Fibroblast of lung (primary cell): ENCODE data around the gene RIMS4. TPM values are rescaled to one million over a fixed set of nuclear protein-coding genes. Genes with fewer than 3 reads are reported as not detected.

Experiments
- DNase-seq, 2 donors: peaks; one replicate each; pipeline versions ENCODE4 v3.0.0 to v3.0.0-alpha.2; 2010; ENCODE audit warnings: low read depth in 2 of 2
- H2AFZ ChIP-seq: 2 replicates; pipeline ENCODE4 v1.5.1; 2012; ENCODE audit warnings: low read length, control low read depth, inconsistent platforms
- H3K27ac ChIP-seq: 2 replicates; pipeline ENCODE4 v1.5.1; 2011; ENCODE audit warnings: low read length, control low read depth; ENCODE audit not compliant: insufficient read depth
- H3K27me3 ChIP-seq: 2 replicates; pipeline ENCODE4 v1.5.1; 2011; ENCODE audit warnings: mild to moderate bottlenecking, low read length; ENCODE audit not compliant: control insufficient read depth, insufficient read depth
- H3K36me3 ChIP-seq: 2 replicates; pipeline ENCODE4 v1.5.1; 2011; ENCODE audit warnings: low read length; ENCODE audit not compliant: control insufficient read depth, insufficient read depth
- H3K4me1 ChIP-seq: 2 replicates; pipeline ENCODE4 v1.5.1; 2011; ENCODE audit warnings: low read length; ENCODE audit not compliant: control insufficient read depth, insufficient read depth; ENCODE audit errors: extremely low read depth
- H3K4me2 ChIP-seq: 2 replicates; pipeline ENCODE4 v1.5.1; 2011; ENCODE audit warnings: low read length, control low read depth; ENCODE audit not compliant: insufficient read depth; ENCODE audit errors: extremely low read depth
- H3K4me3 ChIP-seq, 4 experiments: fragments of 200-600 bp in 1 of 4; sonication (generic) in 1 of 4; replicated peaks in 1 of 4; 2 replicates each; pipeline ENCODE4 v1.5.1; 2011 to 2016; ENCODE audit warnings: low read length in 4 of 4, low read depth in 3 of 4, mild to moderate bottlenecking in 3 of 4, control low read depth in 2 of 4, inconsistent platforms in 1 of 4, mixed read lengths in 1 of 4; ENCODE audit not compliant: insufficient read depth in 1 of 4; ENCODE audit errors: control extremely low read depth in 1 of 4
- H3K79me2 ChIP-seq: 2 replicates; pipeline ENCODE4 v1.5.1; 2012; ENCODE audit warnings: mild to moderate bottlenecking, low read length, inconsistent platforms; ENCODE audit not compliant: control insufficient read depth, insufficient read depth
- H3K9ac ChIP-seq: 2 replicates; pipeline ENCODE4 v1.5.1; 2011; ENCODE audit warnings: mild to moderate bottlenecking, low read length, control low read depth; ENCODE audit not compliant: insufficient read depth
- H3K9me3 ChIP-seq: 2 replicates; pipeline ENCODE4 v1.5.1; 2012; ENCODE audit warnings: low read depth, low read length; ENCODE audit not compliant: control insufficient read depth, insufficient read depth
- H4K20me1 ChIP-seq: 2 replicates; pipeline ENCODE4 v1.5.1; 2011; ENCODE audit warnings: low read length; ENCODE audit not compliant: control insufficient read depth, insufficient read depth; ENCODE audit errors: extremely low read depth
- EZH2 ChIP-seq: IDR thresholded peaks from 2 replicates; pipeline ENCODE4 v1.5.1; 2012; ENCODE audit warnings: low read length, control low read depth, mild to moderate bottlenecking; ENCODE audit errors: missing control alignments
- polyA plus RNA-seq, 2 donors: library from polyadenylated mRNA; depleted of rRNA in 1 of 2; stranded (reverse) in 1 of 2; unstranded in 1 of 2; fragments of >200 nt; gene quantifications; 2 replicates each; pipeline ENCODE4 v1.2.1, GENCODE V29; 2011 to 2012; ENCODE audit warnings: missing spikeins in 1 of 2
- total RNA-seq: library from RNA; depleted of rRNA; stranded (reverse); fragments of >200 nt; gene quantifications from 2 replicates; pipeline ENCODE4 v1.2.1, GENCODE V29; 2014
- TF ChIP-seq, protein P1 (sequence below), 2 donors: IDR thresholded peaks in 1 of 2; conservative IDR thresholded peaks in 1 of 2; 1 replicate in 1 of 2; 2 replicates in 1 of 2; pipeline ENCODE4 v1.5.1; 2011 to 2012; ENCODE audit warnings: low read length in 2 of 2, control low read depth in 1 of 2, inconsistent platforms in 1 of 2, low read depth in 1 of 2, mild to moderate bottlenecking in 1 of 2

RIMS4 gene
- total and polyA plus RNA-seq, 2 donors (not counting 1 experiment from before 2014, with no cell fraction given), result under 0.01 to 0.03 TPM

DNA sequence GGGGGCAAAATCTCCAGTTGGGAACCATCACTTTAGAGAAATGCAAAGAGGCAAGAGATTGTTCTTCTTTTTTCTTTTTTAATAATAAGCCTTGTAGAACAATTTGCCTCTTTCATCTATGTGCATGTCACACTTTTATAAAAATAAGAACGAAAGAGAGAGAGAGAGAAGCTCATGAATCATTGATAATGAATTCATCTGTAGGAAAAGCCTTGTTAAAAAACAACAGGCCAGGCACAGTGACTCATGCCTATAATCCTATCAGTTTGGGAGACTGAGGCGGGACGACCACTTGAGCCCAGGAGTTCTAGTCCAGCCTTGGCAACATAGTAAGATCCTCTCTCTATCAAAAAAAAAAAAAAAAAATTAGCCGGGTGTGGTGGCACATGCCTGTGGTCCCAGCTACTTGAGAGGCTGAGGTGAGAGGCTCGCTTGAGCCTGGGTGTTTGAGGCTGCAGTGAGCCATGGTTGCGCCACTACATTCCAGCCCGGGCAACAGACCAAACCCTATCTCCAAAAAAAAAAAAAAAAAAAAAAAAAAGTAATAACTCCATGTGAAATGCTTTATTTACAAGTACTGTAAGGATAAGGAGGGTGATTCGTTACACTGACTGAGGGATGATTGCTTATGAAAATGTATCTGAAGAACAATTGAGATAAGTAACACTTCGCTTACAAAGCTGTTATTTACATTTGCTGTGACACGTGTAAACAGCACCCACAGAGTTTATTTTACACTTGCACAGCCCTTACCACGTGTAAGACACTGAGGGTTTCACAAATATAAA, 89.2 kb downstream of the RIMS4 start:
- TF ChIP-seq, protein P1, sequence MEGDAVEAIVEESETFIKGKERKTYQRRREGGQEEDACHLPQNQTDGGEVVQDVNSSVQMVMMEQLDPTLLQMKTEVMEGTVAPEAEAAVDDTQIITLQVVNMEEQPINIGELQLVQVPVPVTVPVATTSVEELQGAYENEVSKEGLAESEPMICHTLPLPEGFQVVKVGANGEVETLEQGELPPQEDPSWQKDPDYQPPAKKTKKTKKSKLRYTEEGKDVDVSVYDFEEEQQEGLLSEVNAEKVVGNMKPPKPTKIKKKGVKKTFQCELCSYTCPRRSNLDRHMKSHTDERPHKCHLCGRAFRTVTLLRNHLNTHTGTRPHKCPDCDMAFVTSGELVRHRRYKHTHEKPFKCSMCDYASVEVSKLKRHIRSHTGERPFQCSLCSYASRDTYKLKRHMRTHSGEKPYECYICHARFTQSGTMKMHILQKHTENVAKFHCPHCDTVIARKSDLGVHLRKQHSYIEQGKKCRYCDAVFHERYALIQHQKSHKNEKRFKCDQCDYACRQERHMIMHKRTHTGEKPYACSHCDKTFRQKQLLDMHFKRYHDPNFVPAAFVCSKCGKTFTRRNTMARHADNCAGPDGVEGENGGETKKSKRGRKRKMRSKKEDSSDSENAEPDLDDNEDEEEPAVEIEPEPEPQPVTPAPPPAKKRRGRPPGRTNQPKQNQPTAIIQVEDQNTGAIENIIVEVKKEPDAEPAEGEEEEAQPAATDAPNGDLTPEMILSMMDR (conservative IDR thresholded peaks at IDR 0.05 in 1 of 2, IDR thresholded peaks at IDR 0.05 in 1 of 2; ENCODE audit: low read depth in 1 of 2, low read length in 2 of 2), result no peak
- TF ChIP-seq EZH2, result no peak
- Histone ChIP-seq H4K20me1 (no peaks in the 10 kb centered on the region), H3K4me2 (peak overlapping the region; percentile 21), H3K9me3 (no peaks in the 10 kb centered on the region), H3K4me1 (peaks cover 16% of the 10 kb centered on the region), H3K4me3 (no peak overlapping the region), H2AFZ (no peak overlapping the region), H3K27ac (peak overlapping the region; percentile 48), H3K27me3 (peaks cover 5% of the 10 kb centered on the region), H3K9ac (no peak overlapping the region), H3K79me2 (no peaks in the 10 kb centered on the region), H3K36me3 (no peaks in the 10 kb centered on the region)
- peak; percentile 91 to 94 for DNase-seq

GRCh38 chr20:44720621-44720996, 89.7 kb downstream of the RIMS4 start:
- no peaks in the 10 kb centered on the region for H3K9me3 ChIP-seq
- no peak overlapping the region for H3K4me3 ChIP-seq
- H3K27ac ChIP-seq, result peak overlapping the region; percentile 48
- peak overlapping the region; percentile 21 for H3K4me2 ChIP-seq
- peaks cover 5% of the 10 kb centered on the region for H3K27me3 ChIP-seq
- no peak overlapping the region for H3K9ac ChIP-seq
- DNase-seq, result peak; percentile 58 to 71
- no peaks in the 10 kb centered on the region for H3K79me2 ChIP-seq
- H4K20me1 ChIP-seq, result no peaks in the 10 kb centered on the region
- H2AFZ ChIP-seq, result no peak overlapping the region
- TF ChIP-seq, protein P1 (conservative IDR thresholded peaks at IDR 0.05 in 1 of 2, IDR thresholded peaks at IDR 0.05 in 1 of 2; ENCODE audit: low read depth in 1 of 2, low read length in 2 of 2), result no peak
- no peak for TF ChIP-seq EZH2
- no peaks in the 10 kb centered on the region for H3K36me3 ChIP-seq
- H3K4me1 ChIP-seq, result peaks cover 16% of the 10 kb centered on the region

- no peaks in the 10 kb centered on the region for H3K36me3 ChIP-seq
- H3K4me1 ChIP-seq, result peaks cover 18% of the 10 kb centered on the region
- H3K9ac ChIP-seq, result no peak overlapping the region
- no peaks in the 10 kb centered on the region for H3K79me2 ChIP-seq
- H2AFZ ChIP-seq, result no peak overlapping the region
- H3K27me3 ChIP-seq, result peaks cover 5% of the 10 kb centered on the region
- no peak overlapping the region for H3K4me3 ChIP-seq
- no peak for DNase-seq
- no peaks in the 10 kb centered on the region for H3K9me3 ChIP-seq
- H3K27ac ChIP-seq, result no peak overlapping the region
- H4K20me1 ChIP-seq, result no peaks in the 10 kb centered on the region
- no peak for TF ChIP-seq EZH2
- TF ChIP-seq, protein P1 (conservative IDR thresholded peaks at IDR 0.05 in 1 of 2, IDR thresholded peaks at IDR 0.05 in 1 of 2; ENCODE audit: low read depth in 1 of 2, low read length in 2 of 2), result no peak
- no peak overlapping the region for H3K4me2 ChIP-seq
These were observed 90.5 kb downstream of the RIMS4 start for GRCh38 chr20:44719841-44720240.
